ENCODE data around the gene NYNRIN. TPM values are rescaled to one million over a fixed set of nuclear protein-coding genes. Genes with fewer than 3 reads are reported as not detected.

The NYNRIN gene
- total RNA-seq, 1 donor from 2014 or later: 9.5 TPM

DNA sequence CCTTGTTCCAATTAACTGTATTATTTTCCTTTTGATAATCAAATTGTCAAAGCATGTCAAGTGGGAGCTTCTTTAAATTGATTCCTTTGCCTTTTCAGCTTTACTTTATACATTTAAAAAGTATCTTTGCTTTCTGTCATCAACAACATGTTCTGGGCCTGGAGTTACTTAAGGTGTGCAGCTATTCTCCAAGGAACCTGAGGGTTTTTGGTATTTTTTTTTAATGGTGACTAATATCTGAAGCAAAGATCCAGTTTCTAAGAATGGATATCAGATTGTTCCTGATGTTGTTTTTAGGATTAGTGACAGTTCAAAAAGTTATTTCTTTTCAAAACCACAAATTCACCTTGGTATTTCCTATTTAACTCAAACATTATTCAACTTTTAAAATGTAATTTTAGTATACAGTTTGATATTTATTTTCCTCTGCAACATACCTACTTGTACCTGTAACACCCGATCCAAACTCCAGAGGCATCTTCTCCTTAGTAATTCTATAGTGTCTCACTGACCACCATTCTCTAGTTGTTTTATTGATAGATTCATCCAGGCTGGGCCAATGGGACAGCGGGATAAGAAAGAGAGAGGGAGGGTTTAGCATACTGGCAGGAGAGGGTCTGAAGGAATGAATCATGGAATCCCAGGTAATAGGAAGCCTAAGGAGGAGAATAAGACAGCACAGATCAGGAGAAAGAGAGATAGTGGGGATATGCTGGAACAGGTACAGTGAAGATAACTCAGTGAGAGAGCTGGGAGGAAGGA lies 27.5 kb downstream of the NYNRIN start:
- DNase-seq (ENCODE audit: missing footprints) (no peak), ATAC-seq (no peak)
- intact Hi-C loops (cut with DNase I): no loop called here

DNA sequence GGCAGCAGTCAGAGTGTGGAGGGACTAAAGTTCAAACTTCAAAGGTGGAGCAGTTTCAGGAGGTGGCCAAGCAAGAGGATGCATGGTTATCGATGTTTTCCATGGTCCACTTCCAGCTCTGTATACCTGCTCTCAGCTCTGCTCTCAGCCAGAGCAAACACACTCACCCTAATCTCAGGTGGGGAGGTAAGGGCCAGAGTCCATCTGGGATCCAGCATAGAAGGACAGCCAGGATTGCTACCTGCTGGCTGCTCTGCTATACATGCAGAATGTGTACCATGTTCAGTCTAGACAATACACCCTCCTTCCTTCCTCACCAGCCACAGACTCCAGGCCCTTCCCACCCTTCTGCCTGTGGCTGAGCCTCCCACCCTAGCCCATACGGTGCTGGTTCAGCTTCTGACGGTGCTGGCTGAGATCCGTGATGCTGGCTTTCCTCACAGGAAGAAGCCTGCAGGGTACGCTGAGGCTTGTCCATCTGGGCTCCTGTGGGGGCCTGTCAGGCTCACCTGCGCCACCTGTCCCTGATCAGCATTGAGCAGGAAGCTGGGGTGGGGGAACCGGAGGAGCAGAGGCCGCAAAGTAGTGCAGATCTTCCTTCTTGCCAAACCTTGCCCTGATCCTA lies 28.2 kb downstream of the NYNRIN start:
- intact Hi-C loops (cut with DNase I): no loop called here
- DNase-seq (ENCODE audit: missing footprints): no peak
- ATAC-seq: no peak

DNA sequence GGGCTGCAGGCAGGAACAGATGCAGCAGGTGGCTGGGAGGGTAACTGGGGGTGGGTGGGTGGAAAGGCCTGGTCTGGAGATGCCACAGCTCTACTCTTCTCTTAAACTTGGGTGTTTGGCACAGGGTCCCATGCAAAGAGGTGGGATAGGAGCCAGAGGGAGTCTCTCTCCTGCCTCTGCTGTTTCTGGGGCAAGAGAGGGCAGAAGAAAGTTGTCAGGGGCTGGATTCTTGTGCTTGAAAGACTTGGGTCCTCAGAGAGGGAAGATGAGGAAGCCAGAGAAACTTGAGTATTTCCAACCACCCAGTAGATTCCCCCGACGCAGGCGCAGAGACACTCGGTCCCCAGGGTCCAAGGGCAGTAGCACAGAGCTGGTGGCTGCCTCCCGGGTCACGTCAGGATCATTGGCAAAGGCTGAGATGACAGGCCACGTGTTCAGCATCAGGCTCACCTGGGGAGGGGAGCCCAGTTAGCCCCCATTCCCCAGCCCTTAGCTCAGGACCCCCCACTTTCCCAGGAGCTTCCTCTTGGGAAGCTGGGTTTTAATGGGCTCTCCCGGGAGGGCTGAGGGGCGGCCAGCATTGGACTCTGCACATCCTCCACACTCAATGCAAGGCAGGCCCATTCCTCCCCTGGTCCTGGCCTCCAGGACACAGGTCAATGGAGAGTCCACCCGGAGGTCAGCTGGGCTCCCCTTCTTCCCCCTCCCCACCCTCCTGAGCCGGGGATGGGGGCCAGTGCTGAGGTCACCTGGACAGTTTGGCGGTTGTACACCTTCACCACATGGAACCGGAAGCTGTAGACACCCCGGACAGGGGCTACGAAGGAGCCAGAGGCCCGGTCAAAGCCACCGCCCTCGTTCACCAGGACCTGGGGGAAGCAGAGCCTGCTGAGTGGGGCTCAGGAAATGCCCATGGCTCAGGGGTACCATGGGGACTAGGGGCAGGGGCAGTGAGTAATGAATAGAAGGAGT lies 29.0 kb downstream of the NYNRIN start:
- ATAC-seq (no peak), DNase-seq (ENCODE audit: missing footprints) (no peak)
- intact Hi-C loops (cut with DNase I): no loop called here

- DNase-seq (ENCODE audit: missing footprints) (no peak), ATAC-seq (no peak)
- intact Hi-C loops (cut with DNase I): no loop called here
Observed at GRCh38 chr14:24428628-24429394, 30.0 kb downstream of the NYNRIN start.

GRCh38 chr14:24429395-24430142 lies 30.8 kb downstream of the NYNRIN start, which contains the start of the genes CBLN3 and KHNYN:
Gene CBLN3, minus strand, starts transcription at chr14:24429668. Its CDS starts 614 bp downstream, at chr14:24429054.
Gene KHNYN, plus strand, starts transcription at chr14:24429954. Its CDS starts 777 bp downstream, at chr14:24430731.
- intact Hi-C loops (cut with DNase I): loop anchor here (2.0 to 10.0 kb wide), 3 partner anchors 27 to 285 kb away; partner anchors contain the start of genes ADCY4, EMC9, PSME2 and RNF31
- peak; percentile 89 for ATAC-seq
- DNase-seq (ENCODE audit: missing footprints): peak; percentile 97

- ATAC-seq (peak; percentile 87), DNase-seq (ENCODE audit: missing footprints) (peak; percentile 89)
- intact Hi-C loops (cut with DNase I): loop anchor here (2.0 to 10.0 kb wide), 3 partner anchors 27 to 285 kb away; partner anchors contain the start of genes ADCY4, EMC9, PSME2 and RNF31
Observed at GRCh38 chr14:24430143-24430681, 31.4 kb downstream of the NYNRIN start.

GRCh38 chr14:24430682-24431568 lies 32.1 kb downstream of the NYNRIN start:
- DNase-seq (ENCODE audit: missing footprints) (no peak), ATAC-seq (peak; percentile 28)
- intact Hi-C loops (cut with DNase I): loop anchor here (1.0 to 10.0 kb wide), 4 partner anchors 28 to 286 kb away; partner anchors contain the start of genes ADCY4, EMC9, PSME2 and RNF31

DNA sequence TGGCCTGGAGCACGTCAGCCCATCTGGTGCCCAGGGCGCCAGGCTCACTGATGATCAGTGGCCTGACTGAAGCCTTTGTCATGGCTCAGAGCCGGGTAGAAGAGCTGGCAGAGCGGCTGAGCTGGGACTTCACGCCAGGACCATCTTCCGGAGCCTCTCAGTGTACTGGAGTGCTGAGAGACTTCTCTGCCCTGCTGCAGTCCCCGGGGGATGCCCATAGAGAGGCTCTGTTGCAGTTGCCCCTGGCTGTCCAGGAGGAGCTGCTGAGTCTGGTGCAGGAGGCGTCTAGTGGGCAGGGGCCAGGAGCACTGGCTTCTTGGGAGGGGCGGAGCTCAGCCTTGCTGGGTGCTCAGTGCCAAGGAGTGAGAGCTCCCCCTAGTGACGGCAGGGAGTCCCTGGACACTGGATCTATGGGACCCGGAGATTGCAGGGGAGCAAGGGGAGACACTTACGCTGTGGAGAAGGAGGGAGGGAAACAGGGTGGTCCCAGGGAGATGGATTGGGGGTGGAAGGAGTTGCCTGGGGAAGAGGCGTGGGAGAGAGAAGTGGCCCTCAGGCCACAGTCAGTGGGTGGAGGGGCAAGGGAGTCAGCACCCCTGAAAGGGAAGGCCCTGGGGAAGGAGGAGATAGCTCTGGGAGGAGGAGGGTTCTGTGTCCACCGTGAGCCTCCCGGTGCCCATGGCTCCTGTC lies 32.9 kb downstream of the NYNRIN start:
- ATAC-seq: peak; percentile 63
- peak; percentile 94 for DNase-seq (ENCODE audit: missing footprints)
- intact Hi-C loops (cut with DNase I): loop anchor here (1.0 to 10.0 kb wide), 4 partner anchors 29 to 287 kb away; partner anchors contain the start of genes ADCY4, EMC9, PSME2 and RNF31

- DNase-seq (ENCODE audit: missing footprints): no peak
Observed at GRCh38 chr14:24432259-24433131, 33.7 kb downstream of the NYNRIN start.

DNA sequence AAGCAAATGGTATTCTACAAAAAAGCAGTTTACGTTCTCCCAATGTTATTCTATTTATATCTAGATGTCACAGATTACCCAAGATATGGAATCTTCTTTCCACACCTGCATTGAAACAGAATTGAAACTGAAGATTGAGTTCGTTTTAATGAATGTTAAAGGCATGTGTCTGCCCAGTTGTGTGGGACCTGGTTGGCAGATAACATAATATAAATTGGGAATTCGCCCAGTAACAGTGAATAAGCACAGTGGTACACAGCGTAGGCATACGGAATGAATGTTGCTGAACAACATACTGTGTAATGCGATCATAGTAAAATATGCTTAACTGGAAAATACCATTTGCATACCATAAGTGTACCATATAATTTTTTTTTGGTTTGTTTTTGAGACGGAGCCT lies 35.2 kb downstream of the NYNRIN start:
- ATAC-seq (no peak), DNase-seq (ENCODE audit: missing footprints) (no peak)
- intact Hi-C loops (cut with DNase I): loop anchor here (10.0 kb wide), 1 partner anchor 289 kb away; the partner anchor contains the start of genes EMC9, PSME2 and RNF31

More at GRCh38 chr14:24432259-24433131, 33.7 kb downstream of the NYNRIN start:
- no peak for ATAC-seq
- intact Hi-C loops (cut with DNase I): loop anchor here (10.0 kb wide), 1 partner anchor 288 kb away; the partner anchor contains the start of genes EMC9, PSME2 and RNF31

DNA sequence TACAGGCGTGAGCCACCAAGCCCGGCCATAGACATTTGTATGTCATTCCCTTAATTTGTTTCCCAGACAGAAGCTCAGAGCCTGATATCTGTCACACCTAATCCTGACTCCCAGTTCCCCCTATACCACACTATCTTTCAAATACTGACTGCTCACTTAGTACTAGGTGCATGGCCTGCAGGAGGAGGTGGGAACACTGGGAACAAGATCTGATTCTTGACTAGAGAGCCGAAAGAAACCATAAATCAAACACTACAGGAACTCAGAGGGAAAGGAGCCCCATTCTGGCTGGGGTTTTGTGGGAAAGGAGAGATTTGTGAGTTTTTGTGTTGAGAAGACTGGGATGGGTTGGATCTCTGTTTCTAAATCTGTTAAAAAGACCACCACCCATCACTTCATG lies 35.9 kb downstream of the NYNRIN start:
- intact Hi-C loops (cut with DNase I): loop anchor here (10.0 kb wide), 1 partner anchor 290 kb away; the partner anchor contains the start of genes EMC9, PSME2 and RNF31
- ATAC-seq (no peak), DNase-seq (ENCODE audit: missing footprints) (no peak)

- no peak for DNase-seq (ENCODE audit: missing footprints)
- ATAC-seq: no peak
- intact Hi-C loops (cut with DNase I): loop anchor here (10.0 kb wide), 1 partner anchor 290 kb away; the partner anchor contains the start of genes EMC9, PSME2 and RNF31
Observed at GRCh38 chr14:24435192-24435810, 36.5 kb downstream of the NYNRIN start.

DNA sequence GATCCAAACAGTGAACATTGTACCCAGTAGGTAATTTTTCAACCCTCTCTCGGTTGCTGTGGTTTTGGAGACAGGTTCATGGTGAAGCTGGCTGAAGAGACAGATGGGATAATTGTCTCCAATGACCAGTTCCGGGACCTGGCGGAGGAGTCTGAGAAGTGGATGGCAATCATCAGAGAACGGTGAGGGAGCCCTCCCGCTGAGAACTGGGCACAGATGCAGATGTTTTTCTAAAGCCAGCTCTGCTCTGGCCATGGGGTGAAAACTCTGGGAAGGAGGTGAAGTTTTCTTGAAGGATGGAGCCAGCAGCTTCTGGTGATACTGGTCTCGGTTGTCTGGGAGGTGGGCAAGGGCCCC lies 37.2 kb downstream of the NYNRIN start:
- intact Hi-C loops (cut with DNase I): loop anchor here (1.0 to 10.0 kb wide), 4 partner anchors 103 to 291 kb away; partner anchors contain the start of genes EMC9, LTB4R, PSME2 and RNF31
- DNase-seq (ENCODE audit: missing footprints): no peak
- no peak for ATAC-seq

Measured in Right ventricle myocardium inferior (tissue), 1 donor.